ENCODE results near the gene ZNF750. TPM values are rescaled to one million over a fixed set of nuclear protein-coding genes. Genes with fewer than 3 reads are reported as not detected.

ZNF750 gene
- total RNA-seq, 2 experiments from 2014 or later = not detected

- no peak overlapping the region for H3K4me3 ChIP-seq (ENCODE audit: low read length)
- no peak overlapping the region for H3K27ac Mint-ChIP-seq
- no peaks in the 10 kb centered on the region for H3K9me3 Mint-ChIP-seq
- H3K9me3 ChIP-seq (ENCODE audit: control insufficient read depth in 1 of 2, insufficient read depth in 1 of 2, low read length in 2 of 2) = no peaks in the 10 kb centered on the region
- ChIA-PET POLR2A (no interaction called here), CTCF (no interaction called here)
- ATAC-seq (ENCODE audit: poor library complexity) (no peak), DNase-seq (no peak)
- H3K27me3 Mint-ChIP-seq = no peaks in the 10 kb centered on the region
- TF ChIP-seq CTCF (IDR thresholded peaks at IDR 0.05) = no peak
- H3K36me3 ChIP-seq (ENCODE audit: insufficient read depth, low read length) = peaks cover 24% of the 10 kb centered on the region
- H3K4me3 Mint-ChIP-seq = no peak overlapping the region
- H3K4me1 ChIP-seq (ENCODE audit: insufficient read depth, low read length) = no peaks in the 10 kb centered on the region
- H3K36me3 Mint-ChIP-seq (ENCODE audit: low read depth) = peaks cover 37% of the 10 kb centered on the region
- no peaks in the 10 kb centered on the region for H3K4me1 Mint-ChIP-seq (ENCODE audit: low read depth)
- H3K27ac ChIP-seq (ENCODE audit: low read depth in 1 of 2, low read length in 2 of 2) = no peak overlapping the region
- intact Hi-C loops (cut with DNase I, micrococcal nuclease) = no loop called here
- H3K27me3 ChIP-seq (ENCODE audit: control insufficient read depth in 1 of 2, insufficient read depth in 2 of 2, low read length in 2 of 2) = no peaks in the 10 kb centered on the region
Observed at GRCh38 chr17:82805254-82805653, 34.6 kb downstream of the ZNF750 start.

GRCh38 chr17:82804442-82805191, 35.2 kb downstream of the ZNF750 start:
- Histone ChIP-seq H3K27ac (ENCODE audit: low read depth in 1 of 2, low read length in 2 of 2) (no peak overlapping the region), H3K36me3 (ENCODE audit: insufficient read depth, low read length) (peaks cover 27% of the 10 kb centered on the region), H3K27me3 (ENCODE audit: control insufficient read depth in 1 of 2, insufficient read depth in 2 of 2, low read length in 2 of 2) (no peaks in the 10 kb centered on the region), H3K4me3 (ENCODE audit: low read length) (no peak overlapping the region), H3K9me3 (ENCODE audit: control insufficient read depth in 1 of 2, insufficient read depth in 1 of 2, low read length in 2 of 2) (no peaks in the 10 kb centered on the region), H3K4me1 (ENCODE audit: insufficient read depth, low read length) (no peaks in the 10 kb centered on the region)
- no peaks in the 10 kb centered on the region for H3K27me3 Mint-ChIP-seq
- CTCF ChIA-PET = no interaction called here
- H3K4me1 Mint-ChIP-seq (ENCODE audit: low read depth) = no peaks in the 10 kb centered on the region
- H3K4me3 Mint-ChIP-seq = no peak overlapping the region
- TF ChIP-seq CTCF (IDR thresholded peaks at IDR 0.05) = no peak
- DNase-seq = no peak
- H3K36me3 Mint-ChIP-seq (ENCODE audit: low read depth) = peaks cover 39% of the 10 kb centered on the region
- no peak for ATAC-seq (ENCODE audit: poor library complexity)
- no peaks in the 10 kb centered on the region for H3K9me3 Mint-ChIP-seq
- POLR2A ChIA-PET = no interaction called here
- intact Hi-C loops (cut with DNase I, micrococcal nuclease) = no loop called here
- no peak overlapping the region for H3K27ac Mint-ChIP-seq

- Mint-ChIP-seq H3K27me3 (no peaks in the 10 kb centered on the region), H3K4me3 (no peak overlapping the region), H3K27ac (no peak overlapping the region), H3K9me3 (no peaks in the 10 kb centered on the region), H3K4me1 (ENCODE audit: low read depth) (no peaks in the 10 kb centered on the region), H3K36me3 (ENCODE audit: low read depth) (peaks cover 43% of the 10 kb centered on the region)
- no peaks in the 10 kb centered on the region for H3K9me3 ChIP-seq (ENCODE audit: control insufficient read depth in 1 of 2, insufficient read depth in 1 of 2, low read length in 2 of 2)
- CTCF ChIA-PET = no interaction called here
- DNase-seq (no peak), ATAC-seq (ENCODE audit: poor library complexity) (no peak)
- intact Hi-C loops (cut with DNase I, micrococcal nuclease) = no loop called here
- no peak overlapping the region for H3K4me3 ChIP-seq (ENCODE audit: low read length)
- POLR2A ChIA-PET = no interaction called here
- no peak overlapping the region for H3K27ac ChIP-seq (ENCODE audit: low read depth in 1 of 2, low read length in 2 of 2)
- peaks cover 26% of the 10 kb centered on the region for H3K36me3 ChIP-seq (ENCODE audit: insufficient read depth, low read length)
- TF ChIP-seq CTCF (IDR thresholded peaks at IDR 0.05) = no peak
- no peaks in the 10 kb centered on the region for H3K27me3 ChIP-seq (ENCODE audit: control insufficient read depth in 1 of 2, insufficient read depth in 2 of 2, low read length in 2 of 2)
- no peaks in the 10 kb centered on the region for H3K4me1 ChIP-seq (ENCODE audit: insufficient read depth, low read length)
Observed at GRCh38 chr17:82803606-82804005, 36.2 kb downstream of the ZNF750 start.

Data from CD4-positive, alpha-beta T cell (primary cell).